ENCODE results near the gene DUSP10.

DUSP10 gene

DNA sequence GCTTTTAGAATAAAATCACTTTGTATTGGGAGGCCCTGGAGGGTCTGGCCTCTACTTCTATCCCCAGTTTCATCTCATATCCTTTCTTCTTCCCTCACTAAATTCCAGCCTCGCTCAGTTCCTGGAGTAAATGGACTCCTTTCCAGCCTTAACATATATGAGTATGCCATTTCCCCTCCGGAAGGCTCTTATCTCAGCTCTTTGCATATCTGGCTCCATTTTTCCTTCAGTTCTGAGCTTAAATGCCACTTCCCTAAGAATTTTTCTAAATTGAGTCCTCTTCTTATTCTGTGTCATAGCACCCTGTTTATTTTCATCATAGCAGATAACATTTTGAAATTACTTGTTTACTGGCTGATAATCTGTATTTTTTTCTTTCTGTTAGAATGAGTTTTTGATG lies 20.2 kb upstream of the DUSP10 start:
- no peak for DNase-seq (ENCODE audit: low read depth)

DNA sequence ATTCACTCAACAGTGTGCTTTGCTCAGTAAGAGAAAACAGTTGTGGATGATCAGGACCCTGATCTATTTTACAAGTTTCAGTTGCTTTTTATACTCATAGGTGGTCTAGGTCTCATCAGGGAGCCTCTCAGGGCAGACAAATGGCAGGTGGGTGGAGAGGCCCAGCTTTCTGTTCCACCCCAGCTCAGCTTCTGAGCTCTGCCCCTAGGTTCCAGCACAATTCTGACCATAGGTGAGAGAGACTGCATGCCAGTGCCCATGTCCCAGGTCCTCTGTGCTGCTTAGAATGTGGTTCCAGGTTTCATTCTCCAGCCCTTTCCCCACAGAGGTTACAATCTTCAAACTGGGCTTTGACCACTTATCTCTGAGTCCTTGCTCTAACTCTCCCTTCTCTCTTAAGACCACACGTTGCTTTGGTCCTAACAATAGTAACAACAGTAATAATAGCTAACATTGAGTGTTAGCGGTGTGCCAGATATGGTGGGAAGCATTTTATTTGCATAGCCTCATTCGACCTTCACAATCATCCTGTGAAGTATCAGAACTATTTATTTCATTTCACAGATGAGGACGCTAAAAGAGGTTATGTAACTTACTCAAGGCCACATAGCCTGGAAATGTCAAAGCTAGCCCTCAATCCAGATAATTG lies 19.6 kb upstream of the DUSP10 start:
- DNase-seq (ENCODE audit: low read depth): no peak

DNA sequence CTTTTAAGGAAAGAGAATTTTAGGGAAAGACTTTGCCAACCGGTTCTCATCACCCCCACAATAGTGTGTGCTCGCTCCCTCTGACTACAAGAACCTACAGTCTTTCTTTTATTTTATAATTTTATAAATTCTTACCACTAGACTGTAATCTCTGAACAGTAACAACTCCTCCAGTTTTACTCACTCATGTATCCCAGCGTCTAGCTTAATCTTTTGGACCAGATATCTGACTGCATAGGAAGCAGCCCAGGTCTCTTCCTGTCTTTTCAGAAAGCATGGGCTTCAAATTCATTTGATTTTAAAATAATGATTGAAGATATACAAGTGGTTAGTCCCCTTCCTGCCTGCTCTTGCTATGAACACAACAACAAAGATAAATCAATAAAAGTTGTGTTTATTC lies 19.0 kb upstream of the DUSP10 start:
- DNase-seq (ENCODE audit: low read depth): no peak

DNA sequence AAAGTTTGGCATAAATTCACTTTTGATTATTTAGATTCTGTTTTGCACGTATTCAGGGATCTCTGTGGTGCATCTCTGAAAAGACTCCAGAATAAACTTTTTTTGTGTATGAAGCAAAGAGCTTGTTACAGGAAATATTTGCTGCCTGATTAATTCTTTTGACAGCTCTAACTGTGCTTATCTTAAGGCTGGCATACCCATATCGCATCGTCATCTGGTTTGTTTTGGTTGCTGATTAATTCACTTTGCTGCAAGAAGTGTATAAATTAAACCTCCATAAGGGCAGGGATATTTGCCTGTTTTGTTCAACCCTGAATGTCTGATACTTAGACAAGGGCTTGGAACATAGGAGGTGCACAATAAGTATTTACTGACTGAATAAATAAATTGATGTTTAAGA lies 17.5 kb upstream of the DUSP10 start:
- no peak for DNase-seq (ENCODE audit: low read depth)

DNA sequence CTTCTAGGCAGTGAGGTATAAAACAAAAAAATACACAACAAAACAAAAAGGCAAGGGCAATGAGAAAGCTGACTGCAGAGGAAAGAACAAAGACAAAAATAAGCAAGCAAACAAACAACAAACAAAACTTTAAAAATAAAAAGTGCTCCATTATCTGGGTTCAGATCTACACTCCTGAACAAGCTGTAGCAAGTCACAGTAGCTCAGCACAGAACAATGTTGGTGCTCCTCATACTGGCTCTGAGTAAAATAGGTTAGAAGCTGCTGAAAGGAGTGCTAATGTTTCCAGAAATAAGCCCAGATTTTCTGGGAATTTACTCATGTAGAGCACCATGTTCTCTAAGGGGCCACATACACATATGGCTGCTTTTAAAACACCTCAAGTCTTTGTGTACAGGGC lies 16.6 kb upstream of the DUSP10 start:
- DNase-seq (ENCODE audit: low read depth): no peak

DNA sequence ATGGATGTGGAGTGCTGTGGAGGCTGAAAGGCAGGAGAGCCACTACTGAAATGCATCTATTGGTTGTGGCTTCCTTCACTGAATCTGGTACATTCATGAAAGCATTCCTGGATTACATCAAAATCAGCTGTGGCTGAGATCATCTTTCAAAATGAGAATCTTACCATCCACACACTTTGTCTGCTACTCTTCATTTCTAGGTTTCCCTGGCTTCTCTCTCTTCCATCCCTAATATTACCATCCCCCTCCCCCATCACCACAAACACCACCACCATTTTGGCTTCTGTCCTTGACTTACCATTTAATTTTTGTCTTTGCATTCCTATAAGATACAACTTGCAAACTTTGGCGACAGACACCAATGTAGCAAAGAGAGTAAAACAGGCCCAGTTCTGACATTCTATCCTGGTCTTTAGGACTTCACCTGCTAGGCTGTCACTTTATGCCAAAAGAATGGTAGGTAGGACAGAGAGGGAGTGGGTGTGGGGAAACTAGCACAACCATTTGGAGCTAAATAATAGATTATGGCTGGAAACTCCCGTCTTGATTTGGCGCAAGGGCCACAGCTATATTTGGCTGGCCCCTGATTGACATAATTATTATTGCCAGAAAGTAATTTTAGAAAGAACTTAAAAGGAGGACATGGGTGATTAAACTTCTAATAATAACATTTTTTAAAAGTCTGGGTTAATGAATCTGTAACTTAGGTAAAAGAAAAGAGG lies 15.1 kb upstream of the DUSP10 start:
- no peak for DNase-seq (ENCODE audit: low read depth)

DNA sequence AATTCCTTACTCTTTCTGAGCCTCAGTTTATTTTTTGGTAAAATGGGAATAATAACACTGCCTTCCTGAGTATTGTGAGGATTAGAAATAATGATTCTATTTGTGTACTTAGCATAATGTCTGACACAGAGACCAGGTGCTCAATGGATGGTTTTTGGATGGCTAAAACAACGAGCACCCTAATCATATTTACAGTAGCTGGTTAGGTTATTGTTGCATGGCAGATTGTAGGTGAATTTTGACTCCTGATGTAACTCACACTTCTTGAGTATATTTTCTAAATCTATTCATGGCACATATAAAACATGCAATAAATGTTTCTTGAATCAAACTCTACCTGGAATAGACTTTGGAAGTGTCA lies 11.9 kb upstream of the DUSP10 start:
- DNase-seq (ENCODE audit: low read depth): no peak

DNA sequence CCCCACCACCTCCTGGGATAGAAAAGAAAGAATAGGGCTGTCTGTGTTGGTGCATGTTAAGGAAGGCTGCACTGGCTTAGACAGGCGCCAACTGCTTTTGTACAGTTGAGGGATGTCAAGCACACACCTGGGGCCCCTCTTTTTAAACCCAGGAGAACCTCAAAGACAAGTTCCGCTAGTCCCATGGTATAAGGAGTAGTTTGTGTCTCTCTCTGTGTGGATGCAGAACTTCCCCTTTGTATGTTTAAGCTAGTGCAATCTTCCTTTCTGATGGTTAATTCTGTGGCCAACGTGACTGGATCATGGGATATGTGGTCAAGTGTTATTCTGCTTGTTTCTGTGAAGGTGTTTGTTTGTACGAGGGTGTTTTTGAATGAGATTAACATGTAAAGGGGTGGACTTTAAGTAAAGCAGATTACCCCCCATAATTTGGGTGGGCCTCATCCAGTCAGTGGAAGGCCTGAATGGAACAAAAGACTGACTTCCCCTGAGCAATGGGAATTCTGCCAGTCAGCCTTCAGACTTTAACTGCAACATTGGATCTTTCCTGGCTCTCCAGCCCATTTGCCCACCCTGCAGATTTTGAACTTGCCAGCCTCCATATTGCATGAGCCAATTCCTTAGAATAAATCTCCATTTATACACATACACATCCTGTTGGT lies 9.5 kb upstream of the DUSP10 start:
- DNase-seq (ENCODE audit: low read depth): no peak

DNA sequence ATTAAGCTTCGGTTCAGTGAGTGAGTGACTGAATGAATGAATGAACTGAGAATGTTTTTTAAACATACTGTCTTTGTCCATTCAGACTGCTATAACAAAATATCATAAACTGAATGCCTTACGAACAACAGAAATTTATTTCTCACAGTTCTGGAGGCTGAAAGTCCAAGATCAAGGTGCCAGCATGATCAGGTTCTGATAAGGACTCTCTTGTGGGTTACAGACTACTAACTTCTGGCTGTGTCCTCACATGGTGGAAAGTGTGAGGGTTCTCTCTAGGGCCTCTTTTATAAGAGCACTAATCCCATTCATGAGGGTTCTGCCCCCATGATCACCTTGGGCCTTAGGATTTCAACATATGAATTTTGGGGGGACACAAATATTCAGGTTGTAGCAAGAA lies 7.1 kb upstream of the DUSP10 start:
- no peak for DNase-seq (ENCODE audit: low read depth)

DNA sequence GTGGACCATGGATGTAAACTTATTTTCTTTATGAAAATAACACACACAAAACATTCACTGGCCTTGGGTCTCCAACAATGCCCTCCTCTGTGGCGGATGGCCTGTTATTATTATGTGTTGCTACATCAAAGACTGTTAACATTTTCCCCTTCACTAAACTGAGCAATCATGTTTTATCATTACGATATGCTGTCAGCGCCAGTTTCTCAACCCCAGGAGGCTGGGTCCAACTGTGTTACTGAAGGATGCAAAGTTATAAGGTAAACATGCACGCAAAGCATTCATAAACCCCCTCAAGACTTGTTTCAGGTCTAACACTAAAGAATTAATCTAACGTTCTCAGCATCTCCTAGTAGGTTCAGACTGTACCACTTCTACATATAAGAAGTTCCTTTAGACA lies 6.0 kb upstream of the DUSP10 start:
- DNase-seq (ENCODE audit: low read depth): no peak

DNA sequence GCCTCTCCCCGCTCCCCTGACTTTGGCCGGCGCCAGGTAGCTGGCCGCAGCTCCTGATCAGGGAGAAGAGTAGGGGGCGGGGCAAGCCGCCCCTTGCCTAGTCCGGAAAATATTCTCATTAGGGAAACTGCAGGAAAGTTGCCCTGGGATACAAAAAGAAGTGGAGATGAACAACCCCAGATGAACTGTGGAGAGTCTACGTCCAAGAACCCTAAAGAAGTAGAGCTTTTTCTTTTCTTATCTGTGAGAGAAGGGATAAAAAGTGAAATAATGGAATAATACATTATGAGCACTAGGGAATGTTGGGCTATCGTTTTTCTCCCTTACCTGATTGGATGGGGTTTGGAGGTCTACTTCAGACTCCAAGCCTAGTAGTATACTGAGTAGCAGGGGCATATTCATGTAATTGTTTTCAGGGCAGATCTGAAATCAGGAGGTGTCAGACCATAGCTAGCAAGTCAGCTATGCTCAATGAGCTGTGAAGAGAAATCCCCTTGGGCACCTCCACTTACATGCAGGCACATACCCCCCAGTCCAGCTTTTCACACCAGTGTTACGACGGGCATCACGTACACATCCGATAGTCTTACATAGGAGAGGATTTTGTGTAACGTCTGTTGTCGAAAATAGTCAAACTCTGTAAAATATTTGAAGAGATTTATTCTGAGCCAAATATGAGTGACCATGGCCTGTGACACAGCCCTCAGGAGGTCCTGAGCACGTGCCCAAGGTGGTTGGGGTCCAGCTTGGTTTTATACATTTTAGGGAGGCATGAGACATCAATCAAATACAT lies 1.7 kb upstream of the DUSP10 start:
- DNase-seq (ENCODE audit: low read depth): no peak

DNA sequence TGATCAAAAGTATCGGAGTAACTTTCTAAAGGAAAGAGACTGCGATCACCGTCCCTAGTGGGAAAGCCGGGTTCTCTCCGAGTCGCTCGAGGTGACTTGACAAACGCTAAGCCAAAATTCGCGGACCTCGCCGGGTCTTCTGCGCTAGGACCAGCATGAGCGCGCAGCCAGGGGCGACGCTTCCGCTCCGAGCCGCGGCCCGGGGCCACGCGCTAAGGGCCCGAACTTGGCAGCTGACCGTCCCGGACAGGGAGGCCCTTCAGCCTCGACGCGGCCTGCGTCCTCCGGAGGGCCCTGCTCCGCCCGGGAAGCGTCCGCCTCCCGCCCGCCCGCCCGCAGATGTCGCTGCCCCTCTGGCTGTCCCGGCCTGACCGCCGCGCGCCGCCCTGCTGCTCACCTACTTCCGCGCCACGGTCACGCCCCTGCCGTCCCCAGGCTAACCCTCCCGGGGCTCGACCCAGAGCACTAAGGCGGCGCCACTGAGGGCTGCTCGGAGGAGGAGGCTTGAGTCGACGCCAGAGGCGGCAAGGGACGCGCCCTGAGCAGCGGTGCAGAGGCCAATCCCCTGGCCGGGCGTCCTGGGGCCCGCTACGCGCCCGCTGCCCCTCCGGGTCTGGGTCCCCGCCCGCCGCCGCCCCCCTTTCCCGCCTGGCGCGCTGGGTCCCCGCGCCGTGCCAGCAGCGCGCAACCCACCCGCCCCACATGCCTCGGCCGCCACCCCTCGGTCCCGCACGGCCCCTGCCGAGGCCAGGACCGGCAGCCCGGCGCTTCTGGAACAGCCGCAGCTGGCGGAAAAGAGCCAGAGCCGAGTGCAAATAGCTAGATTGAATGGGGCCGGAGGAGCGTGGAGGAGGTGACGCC lies 896 bp upstream of the DUSP10 start:
- DNase-seq (ENCODE audit: low read depth): no peak

DNA sequence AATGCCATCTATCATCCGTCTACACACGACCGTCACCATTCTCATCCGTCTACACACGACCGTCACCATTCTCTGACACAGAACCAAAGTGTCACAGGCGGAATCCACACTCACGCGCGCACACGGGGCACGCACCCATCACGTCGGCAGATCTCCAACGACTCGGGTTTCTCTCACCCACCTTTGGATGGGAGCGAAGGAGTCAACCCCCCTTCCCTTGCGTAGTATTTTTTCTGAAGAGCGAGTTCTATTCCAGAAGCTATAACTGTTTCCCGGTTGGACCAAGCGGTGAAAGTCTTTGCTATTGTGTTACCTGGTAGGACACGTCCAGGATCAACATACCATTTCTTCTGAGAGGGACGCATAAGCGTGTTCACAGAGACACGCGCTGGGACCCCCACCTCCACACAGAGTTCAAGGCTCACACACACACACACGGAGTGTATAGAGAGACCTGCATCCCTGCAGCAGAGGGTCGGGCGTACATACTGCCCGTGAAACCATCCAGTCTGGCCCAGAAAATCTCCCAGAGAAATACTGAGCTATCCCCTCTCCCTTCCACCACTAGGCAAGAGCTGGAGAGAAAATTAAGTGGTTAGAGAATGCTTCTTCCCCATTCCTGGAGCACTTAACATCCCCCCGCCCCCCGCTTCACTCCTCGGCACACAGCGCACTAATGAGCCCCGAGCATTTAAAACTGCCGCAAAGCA lies 741 bp downstream of the DUSP10 start:
- no peak for DNase-seq (ENCODE audit: low read depth)

DNA sequence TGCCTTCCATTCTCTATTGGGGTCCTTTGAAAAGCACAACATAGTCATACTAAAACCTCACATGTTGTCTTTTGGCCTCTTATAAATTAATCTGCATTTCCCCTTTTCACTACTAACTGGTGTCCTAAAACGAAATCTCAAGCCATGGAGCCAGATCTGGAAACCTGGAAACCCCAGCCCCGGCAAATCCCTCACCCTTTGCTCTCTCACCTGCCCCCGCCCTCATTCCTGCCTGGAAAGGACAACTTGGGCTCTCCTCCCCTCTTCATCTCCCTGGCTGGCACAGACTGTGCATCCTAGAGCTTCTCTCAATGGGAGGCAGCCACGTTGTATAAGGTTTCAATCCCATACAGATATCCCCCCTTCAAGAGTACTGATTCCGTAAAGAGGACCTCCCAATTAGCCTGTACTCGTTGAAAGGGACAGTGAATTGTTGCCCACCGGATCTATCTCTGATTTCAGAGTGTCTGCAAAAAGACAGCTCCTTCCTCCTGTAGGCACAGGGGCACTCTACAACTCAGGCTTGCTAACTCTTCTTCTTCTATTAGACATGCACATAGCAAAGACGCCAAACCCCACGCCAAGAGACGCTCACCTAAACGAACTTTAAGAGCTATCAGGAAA lies 1.4 kb downstream of the DUSP10 start:
- DNase-seq (ENCODE audit: low read depth): no peak

DNA sequence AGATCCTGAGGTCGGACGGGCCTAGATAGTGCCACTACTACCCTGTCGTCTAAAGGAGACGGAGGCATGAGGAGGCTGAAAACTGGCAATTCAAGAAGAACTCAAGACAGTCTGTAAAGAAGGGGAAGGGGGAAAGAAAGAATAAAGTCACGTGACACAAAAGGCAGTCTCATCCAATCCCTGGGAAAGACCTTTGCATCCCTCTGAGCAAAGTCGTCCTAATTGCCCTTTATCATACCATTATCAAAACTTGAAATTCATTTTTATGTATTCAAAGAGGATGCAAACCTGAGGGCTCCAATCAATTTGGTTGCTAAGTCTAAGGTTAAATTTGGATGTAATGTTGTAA lies 2.2 kb downstream of the DUSP10 start:
- DNase-seq (ENCODE audit: low read depth): no peak

DNA sequence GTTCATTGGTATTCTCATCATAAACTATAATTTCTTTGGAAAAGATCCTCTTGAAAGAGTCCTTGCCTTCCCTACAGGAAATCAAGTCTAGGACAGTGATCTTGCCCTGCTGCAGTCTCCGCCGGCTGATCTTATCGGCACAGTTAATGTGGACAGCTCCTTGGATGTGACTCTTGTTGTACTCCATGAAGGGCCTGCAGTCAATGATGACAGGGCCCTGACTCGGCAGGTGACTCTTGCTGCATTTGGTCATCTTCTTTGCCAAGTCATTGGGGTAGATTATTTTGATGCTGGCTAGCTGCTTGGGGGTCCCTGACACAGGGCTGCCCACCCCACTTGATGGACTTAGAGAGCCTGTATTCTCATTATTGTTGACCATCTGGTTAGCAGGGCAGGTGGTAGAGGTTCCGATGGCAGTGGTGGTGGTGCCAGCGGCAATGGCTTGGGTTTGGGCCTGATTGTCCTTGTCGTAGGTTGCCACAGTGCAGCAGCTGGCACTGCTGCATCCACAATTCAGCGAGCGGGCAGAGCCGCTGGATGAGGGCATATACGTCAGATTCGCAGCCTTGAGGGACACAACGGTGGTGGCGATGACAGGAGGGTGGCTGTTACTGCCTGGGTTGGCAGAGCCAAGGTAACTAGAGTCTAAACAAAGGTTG lies 2.7 kb downstream of the DUSP10 start:
- no peak for DNase-seq (ENCODE audit: low read depth)

DNA sequence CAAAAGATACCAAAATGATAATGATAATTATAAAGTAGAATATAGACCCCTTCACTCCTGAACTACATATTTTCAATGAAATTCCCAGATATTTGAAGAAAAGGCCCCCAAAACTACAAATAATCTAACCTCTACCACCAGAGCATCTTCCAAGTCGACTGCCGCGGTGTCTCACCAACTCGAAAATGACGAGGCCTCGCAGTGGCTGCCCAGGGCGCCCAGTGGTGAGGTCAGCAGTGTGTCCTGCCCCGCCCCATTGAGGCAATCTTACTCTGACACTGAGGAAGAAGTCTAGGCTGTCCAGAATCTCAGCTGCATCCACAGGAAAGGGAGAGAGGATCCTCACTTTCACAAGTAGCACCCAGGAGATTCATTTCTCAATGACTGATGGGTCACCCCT lies 5.2 kb downstream of the DUSP10 start:
- DNase-seq (ENCODE audit: low read depth): no peak

DNA sequence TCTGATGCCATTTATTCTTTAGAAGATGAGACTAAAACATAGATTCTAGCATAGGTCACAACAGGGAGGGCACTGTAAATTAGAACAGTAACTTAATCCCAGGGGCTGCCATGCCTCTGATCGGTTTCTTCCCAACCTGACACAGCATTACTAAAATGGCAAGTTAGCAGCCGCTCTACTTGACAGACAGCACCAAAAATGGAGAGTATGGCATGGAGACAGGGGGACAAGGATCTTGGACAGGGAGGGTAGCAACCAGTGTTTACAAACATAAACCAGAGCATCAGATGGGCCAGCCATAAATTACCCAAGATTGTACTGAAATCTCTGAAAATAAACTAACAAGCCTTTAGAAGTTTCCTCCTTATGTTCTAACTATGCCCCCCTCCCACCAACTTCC lies 5.9 kb downstream of the DUSP10 start:
- DNase-seq (ENCODE audit: low read depth): no peak

DNA sequence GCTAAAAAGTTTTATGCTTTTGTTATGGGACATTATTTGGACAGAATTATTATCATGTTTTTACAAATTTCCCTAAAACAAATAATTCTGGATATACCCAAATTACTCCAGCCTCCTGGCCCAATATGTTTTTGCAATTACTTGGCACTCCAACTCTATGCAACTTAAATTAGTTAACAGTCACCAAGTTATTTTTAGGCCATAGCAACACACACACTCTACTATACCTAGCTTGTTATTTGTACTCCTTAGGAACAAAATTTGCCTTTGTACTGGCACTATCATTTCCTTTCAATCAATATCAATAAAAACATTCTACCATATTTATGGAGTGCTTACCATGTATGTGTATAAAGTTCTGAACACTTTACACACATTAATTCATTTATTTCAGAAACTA lies 7.7 kb downstream of the DUSP10 start:
- DNase-seq (ENCODE audit: low read depth): no peak

DNA sequence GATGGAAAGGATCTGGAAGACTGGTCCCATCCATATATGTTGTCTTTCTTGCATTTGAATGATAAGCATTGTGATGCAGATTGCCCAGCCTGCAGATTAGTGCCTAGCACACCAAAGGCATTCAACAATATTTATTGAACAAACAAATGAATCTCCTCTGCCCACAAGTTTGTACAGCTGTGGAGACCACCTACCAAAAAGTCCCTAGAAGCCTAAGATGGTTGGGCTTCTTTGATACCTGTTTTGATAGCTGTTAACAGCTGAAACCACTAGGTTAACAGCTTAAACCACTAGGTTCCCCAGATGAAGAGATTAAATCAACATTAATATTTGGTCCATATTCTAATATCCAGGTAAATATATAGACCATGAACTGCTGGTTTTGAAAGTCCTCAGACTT lies 9.8 kb downstream of the DUSP10 start:
- no peak for DNase-seq (ENCODE audit: low read depth)

Data from non-pigmented ciliary epithelial cell (primary cell).